Astrocyte of the spinal cord (primary cell): ENCODE data around the gene SRF.
"Not testable (repeated sequence)": the region's sequence is repeated elsewhere in the genome, so short reads cannot be mapped to it uniquely, and the experiment has no call there.

Experiments used
- DNase-seq: peaks from one replicate; pipeline ENCODE4 v3.0.0; 2011; ENCODE audit warnings: low read depth, low spot score
- H3K4me3 ChIP-seq: 2 replicates; pipeline ENCODE4 v1.5.1; 2011; ENCODE audit warnings: low read depth, mild to moderate bottlenecking, low read length, moderate library complexity
- in situ Hi-C: cut with HindIII; loops from 2 replicates; pipeline ENCODE4 v1.10.0; 2017; ENCODE audit warnings: low sequenced_read_pairs
- TF ChIP-seq, protein P1 (sequence below): IDR thresholded peaks from 2 replicates; pipeline ENCODE4 v1.5.1; 2012; ENCODE audit warnings: low read depth, mild to moderate bottlenecking, low read length, inconsistent platforms

Gene SRF

DNA sequence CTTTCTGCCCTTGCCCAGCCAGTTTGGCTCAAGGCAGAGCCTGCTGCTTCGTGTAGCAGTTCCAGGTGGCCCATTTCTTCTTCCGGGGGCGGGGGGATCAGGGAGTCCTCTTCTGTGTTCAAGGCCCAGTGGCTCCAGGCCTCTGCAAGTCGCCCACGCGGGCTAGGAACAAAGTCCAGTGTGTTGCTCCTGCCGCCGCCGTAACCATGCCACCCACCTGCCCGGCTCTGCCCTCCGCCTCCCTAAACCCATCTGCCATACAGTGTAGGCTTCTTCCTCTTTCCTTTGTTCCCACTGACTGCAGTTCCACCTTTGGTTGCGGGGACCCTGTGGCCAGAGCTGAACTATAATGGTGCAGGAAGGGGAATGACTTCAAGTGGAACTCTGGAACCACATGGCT is 43.9 kb upstream of the SRF start:
- in situ Hi-C loops, result no loop called here
- no peak for DNase-seq
- TF ChIP-seq, protein P1, sequence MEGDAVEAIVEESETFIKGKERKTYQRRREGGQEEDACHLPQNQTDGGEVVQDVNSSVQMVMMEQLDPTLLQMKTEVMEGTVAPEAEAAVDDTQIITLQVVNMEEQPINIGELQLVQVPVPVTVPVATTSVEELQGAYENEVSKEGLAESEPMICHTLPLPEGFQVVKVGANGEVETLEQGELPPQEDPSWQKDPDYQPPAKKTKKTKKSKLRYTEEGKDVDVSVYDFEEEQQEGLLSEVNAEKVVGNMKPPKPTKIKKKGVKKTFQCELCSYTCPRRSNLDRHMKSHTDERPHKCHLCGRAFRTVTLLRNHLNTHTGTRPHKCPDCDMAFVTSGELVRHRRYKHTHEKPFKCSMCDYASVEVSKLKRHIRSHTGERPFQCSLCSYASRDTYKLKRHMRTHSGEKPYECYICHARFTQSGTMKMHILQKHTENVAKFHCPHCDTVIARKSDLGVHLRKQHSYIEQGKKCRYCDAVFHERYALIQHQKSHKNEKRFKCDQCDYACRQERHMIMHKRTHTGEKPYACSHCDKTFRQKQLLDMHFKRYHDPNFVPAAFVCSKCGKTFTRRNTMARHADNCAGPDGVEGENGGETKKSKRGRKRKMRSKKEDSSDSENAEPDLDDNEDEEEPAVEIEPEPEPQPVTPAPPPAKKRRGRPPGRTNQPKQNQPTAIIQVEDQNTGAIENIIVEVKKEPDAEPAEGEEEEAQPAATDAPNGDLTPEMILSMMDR, result no peak
- H3K4me3 ChIP-seq, result no peak overlapping the region

DNA sequence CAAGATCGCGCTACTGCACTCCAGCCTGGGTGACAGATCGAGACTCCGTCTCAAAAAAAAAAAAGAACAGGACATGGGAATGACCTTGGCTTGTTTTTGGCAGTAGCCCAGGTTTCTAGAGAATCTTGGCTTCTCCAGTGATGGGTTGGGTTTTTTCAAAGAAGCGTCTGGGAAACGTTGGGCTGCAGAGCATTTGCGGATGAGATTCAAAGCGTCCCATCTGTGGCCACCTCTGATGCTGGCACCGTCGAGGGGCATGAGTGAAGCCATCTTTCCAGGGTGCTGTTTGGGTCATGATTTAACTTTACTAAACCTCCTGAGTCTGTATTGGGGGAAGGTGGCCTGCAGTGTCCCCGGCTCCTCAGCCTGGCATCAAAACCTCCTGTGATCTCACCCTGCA is 43.2 kb upstream of the SRF start:
- TF ChIP-seq, protein P1, result no peak
- in situ Hi-C loops, result no loop called here
- no peak overlapping the region for H3K4me3 ChIP-seq
- DNase-seq, result peak; percentile 38

DNA sequence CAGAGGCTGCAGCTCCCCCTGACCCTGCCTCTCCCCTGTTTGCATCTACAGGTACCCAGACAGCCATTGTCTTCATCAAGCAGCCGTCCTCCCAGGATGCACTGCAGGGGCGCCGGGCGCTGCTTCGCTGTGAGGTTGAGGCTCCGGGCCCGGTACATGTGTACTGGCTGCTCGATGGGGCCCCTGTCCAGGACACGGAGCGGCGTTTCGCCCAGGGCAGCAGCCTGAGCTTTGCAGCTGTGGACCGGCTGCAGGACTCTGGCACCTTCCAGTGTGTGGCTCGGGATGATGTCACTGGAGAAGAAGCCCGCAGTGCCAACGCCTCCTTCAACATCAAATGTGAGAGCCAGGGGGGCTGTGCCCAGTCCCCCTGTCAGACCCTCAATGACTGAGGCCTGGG is 42.1 kb upstream of the SRF start:
- TF ChIP-seq, protein P1, result no peak
- in situ Hi-C loops, result no loop called here
- DNase-seq, result no peak
- no peak overlapping the region for H3K4me3 ChIP-seq

DNA sequence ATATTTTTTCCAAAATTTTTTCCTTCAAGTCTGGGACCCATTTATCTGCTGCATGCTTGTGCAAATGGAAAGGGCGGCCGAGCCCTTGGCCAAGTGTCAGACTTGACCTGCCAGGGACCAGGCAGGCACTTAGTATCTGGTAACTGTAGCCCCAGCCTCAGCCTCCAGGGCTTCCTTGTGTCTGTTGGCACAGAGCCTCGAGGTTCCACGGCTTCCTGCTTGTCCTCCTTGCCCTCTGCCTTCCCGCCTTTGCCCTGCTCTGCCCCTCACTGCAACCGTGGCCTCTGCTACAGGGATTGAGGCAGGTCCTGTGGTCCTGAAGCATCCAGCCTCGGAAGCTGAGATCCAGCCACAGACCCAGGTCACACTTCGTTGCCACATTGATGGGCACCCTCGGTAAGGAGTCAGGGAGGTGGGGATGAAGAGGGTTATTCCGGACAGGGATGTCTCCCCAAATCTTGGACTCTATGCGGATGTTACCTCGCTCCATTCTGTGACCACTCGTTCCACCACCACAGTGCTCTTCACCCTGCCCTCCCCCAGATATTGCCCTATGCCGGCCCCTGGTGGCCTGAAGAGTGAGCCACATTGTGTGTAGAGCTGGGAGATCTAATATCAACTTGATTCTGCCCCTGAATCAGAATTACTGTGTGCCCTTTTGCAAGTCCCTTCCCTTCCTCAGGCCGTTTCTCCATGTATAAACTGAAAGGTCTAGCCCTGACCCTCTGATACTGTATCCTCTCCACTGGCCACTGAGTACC is 41.5 kb upstream of the SRF start:
- in situ Hi-C loops, result no loop called here
- no peak overlapping the region for H3K4me3 ChIP-seq
- TF ChIP-seq, protein P1, result peak; percentile 84
- no peak for DNase-seq

DNA sequence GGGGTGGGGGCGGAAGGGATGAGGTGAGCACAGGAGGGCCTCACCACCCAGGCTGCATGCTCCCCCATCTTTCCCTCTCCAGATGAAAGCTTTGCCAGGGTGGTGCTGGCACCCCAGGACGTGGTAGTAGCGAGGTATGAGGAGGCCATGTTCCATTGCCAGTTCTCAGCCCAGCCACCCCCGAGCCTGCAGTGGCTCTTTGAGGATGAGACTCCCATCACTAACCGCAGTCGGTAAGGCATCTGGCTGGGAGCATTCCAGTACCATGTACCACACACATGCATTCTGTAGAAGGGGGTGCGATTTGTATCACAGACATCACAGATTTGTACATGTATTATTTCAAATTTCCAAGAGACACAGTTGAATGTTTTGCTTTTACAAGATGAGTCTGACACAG is 40.6 kb upstream of the SRF start:
- in situ Hi-C loops, result no loop called here
- TF ChIP-seq, protein P1, result no peak
- no peak for DNase-seq
- H3K4me3 ChIP-seq, result no peak overlapping the region

DNA sequence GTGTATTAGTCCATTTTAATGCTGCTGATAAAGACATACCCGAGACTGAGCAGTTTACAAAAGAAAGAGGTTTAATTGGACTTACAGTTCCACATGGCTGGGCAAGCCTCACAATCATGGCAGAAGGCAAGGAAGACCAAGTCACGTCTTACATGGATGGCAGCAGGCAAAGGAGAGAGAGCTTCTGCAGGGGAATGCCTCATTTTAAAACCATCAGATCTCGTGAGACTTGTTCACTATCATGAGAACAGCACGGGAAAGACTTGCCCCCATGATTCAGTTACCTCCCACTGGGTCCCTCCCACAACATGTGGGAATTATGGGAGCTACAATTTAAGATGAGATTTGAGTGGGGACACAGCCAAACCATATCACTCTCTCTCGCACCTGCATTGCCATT is 39.7 kb upstream of the SRF start:
- DNase-seq, H3K4me3 ChIP-seq, in situ Hi-C loops: not testable (repeated sequence)

DNA sequence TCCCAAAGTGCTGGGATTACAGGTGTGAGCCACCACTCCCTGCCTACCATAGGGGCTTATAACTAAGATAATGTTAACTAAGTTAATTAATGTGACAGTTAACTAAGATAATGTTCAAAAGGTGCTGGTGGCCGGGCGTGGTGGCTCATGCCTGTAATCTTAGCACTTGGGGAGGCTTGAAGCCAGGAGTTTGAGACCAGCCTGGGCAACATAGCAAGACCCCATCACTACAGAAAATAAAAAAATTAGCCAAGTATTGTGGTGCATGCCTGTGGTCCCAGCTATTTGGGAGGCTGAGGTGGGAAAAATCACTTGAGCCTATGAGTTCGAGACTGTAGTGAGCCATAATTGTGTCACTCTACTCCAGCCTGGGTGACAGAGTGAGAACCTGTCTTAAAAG is 32.8 kb upstream of the SRF start:
- TF ChIP-seq, protein P1, result no peak
- in situ Hi-C loops, result no loop called here
- no peak overlapping the region for H3K4me3 ChIP-seq
- no peak for DNase-seq

DNA sequence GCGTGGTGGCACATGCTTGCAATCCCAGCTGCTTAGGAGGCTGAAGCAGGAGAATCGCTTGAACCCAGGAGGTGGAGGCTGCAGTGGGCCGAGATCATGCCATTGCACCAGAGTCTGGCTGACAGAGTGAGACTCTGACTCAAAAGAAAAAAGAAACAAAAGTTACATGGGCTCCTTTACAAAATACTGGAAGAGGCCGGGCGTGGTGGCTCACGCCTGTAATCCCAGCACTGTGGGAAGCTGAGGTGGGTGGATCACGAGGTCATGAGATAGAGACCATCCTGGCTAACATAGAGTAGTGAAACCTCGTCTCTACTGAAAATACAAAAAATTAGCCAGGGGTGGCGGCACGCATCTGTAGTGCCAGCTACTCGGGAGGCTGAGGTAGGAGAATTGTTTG is 31.1 kb upstream of the SRF start:
- DNase-seq, in situ Hi-C loops, H3K4me3 ChIP-seq: not testable (repeated sequence)
